GM18868 (cell line): ENCODE measurements around the gene NAXD.
"Not testable (repeated sequence)": the region's sequence is repeated elsewhere in the genome, so short reads cannot be mapped to it uniquely, and the experiment has no call there.

Experiments used
- ATAC-seq: cut with Tn5 transposase; IDR thresholded peaks from one replicate; pipeline ENCODE4 v1.9.1; 2021; ENCODE audit warnings: mild to moderate bottlenecking, moderate library complexity; ENCODE audit not compliant: unreplicated experiment

NAXD gene

DNA sequence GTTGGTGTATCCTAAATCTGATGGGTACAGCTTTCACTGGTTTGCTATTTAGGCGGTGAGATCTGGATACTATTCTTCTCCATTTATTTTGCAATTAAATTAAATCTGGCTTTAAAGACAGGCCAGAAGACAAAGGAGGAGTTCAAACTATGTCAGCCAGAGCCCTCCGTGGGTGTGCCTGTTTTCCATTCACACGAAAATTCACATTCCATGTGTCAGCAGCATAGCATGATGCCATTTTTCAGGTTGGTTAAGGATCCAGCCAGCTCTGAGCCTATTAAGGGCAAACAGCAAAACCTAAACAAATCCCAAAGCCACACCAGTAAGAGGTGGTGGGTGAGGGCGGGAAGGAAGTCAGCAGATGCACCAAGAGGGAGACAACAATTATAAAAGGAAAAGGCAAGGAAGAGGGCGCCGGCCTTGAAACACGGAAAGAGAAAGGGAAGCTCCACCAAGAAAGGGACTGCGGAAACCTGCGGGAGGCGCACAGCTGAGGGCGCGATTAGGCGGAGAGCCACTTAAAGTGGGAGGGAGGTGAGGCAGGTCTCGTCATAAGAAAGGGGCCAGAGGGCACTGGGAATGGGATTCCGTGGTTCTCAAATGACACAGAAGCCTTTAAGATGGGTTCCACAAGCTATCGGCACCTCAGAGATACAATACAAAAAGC, 47.6 kb downstream of the NAXD start:
- no peak for ATAC-seq

DNA sequence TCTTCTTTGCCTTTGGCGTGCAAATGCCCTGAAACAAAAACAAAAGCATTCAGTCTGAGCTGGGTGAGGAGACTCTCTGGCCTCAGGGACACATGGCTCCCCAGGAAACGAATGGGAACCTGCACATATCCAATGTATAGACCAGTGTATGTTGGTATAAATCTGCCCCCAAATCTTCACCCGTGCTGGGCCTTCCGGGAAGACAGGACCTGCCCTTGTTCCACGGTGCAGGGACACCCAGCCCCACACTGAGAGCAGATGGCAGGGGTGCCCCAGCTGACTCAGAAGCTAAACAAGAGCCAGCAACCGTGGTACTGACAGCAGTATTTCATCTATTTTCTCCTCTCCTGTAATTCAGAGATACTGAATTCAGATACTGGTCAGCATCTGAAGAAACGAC, 48.1 kb downstream of the NAXD start:
- ATAC-seq: no peak

DNA sequence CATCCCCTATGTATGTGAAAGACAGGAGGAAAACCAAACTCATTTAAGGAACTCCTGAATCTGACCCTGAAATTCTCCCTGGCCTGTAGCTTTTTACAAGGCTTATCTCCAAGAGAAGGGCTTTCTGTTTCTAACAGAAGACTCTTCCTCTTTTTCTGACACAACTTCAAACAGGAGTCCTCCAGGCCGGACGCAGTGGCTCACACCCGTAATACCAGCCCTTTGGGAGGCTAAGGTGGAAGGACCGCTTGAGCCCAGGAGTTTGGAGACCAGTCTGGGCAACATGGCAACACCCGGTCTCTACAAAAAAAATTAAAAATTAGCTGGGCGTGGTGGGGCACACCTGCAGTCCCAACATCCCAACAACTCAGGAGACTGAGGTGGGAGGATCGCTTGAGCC, 48.7 kb downstream of the NAXD start:
- ATAC-seq: no peak

- no peak for ATAC-seq
Observed at GRCh38 chr13:110664673-110665072, 49.3 kb downstream of the NAXD start.

- no peak for ATAC-seq
Observed at GRCh38 chr13:110665491-110666254, 50.3 kb downstream of the NAXD start.

GRCh38 chr13:110666255-110666533, 50.8 kb downstream of the NAXD start:
- ATAC-seq: no peak

- ATAC-seq: no peak
Observed at GRCh38 chr13:110669036-110669435, 53.7 kb downstream of the NAXD start.

GRCh38 chr13:110669814-110670213, 54.5 kb downstream of the NAXD start:
- ATAC-seq: not testable (repeated sequence)

GRCh38 chr13:110676595-110677587, 61.5 kb downstream of the NAXD start:
- peak; percentile 76 for ATAC-seq

- ATAC-seq: no peak
Observed at GRCh38 chr13:110677731-110678545, 62.6 kb downstream of the NAXD start.

DNA sequence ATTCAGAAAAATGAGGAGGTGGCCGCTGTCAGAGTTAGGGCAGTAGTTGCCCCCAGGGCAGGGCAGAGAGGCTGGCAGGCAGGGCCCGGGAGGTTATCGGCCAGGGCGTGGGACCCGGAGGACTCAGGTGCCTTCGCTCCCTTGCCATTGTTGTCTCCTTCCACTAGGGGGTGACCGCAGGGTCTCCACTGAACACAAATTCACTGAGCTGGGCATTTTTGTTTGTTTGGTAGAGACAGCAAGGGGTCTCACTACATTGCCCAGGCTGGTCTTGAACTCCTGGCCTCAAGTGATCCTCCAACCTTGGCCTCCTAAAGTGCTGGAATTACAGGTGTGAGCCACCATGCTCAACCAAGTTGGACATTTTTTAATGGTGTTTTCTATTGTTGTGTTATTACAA, 65.5 kb downstream of the NAXD start:
- ATAC-seq: no peak

DNA sequence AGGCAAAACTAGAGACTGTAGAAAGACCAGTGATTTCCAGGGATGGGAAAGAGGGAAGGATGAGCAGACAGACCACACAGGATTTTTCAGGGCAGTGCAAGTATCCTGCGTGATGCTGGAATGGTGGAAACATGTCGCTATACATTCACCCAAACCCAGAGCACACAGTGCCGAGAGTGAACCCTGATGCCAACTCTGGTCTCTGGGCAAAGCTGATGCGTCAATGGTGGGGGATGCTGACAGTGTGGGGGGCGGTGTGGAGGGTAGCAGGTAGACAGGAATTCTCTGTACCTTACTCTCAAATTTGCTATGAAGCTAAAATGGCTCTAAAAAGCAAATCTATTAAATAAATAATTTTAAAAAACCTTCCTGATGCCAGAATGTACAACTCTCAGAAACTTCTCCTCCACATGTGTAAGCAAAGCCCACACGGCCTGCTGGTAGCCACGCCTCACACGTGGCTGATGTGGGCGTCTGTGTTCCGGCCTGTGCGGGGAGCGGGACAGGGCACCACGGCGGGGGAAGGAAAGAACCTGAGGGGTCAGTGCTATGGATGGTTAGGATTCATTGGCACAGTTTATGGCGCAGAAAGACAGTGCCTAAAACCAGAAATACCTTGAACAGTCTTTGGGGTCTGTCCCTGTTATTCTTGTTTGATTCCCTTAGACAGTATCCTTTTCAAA, 66.7 kb downstream of the NAXD start:
- ATAC-seq: no peak

DNA sequence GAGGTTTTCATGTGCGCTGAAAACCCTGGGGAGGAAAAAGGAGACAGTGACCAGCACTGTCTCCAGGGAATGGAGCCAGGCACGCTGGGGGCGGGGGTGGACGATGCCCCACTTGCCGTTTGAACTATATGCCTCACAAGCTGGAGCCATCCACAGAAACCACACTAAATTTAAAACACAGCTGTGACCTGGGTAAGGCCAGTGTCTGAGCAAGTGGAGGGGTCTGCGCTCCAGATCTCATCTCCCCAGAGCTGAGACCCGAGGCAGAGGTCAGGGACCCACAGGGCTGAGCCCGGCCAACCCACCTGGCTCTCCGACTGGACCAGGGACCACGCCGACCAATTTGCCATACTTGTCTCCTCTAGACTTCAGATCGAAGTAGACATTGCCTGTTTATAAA, 67.4 kb downstream of the NAXD start:
- no peak for ATAC-seq

GRCh38 chr13:110683203-110683883, 68.0 kb downstream of the NAXD start:
- no peak for ATAC-seq

- no peak for ATAC-seq
Observed at GRCh38 chr13:110683921-110684320, 68.6 kb downstream of the NAXD start.

DNA sequence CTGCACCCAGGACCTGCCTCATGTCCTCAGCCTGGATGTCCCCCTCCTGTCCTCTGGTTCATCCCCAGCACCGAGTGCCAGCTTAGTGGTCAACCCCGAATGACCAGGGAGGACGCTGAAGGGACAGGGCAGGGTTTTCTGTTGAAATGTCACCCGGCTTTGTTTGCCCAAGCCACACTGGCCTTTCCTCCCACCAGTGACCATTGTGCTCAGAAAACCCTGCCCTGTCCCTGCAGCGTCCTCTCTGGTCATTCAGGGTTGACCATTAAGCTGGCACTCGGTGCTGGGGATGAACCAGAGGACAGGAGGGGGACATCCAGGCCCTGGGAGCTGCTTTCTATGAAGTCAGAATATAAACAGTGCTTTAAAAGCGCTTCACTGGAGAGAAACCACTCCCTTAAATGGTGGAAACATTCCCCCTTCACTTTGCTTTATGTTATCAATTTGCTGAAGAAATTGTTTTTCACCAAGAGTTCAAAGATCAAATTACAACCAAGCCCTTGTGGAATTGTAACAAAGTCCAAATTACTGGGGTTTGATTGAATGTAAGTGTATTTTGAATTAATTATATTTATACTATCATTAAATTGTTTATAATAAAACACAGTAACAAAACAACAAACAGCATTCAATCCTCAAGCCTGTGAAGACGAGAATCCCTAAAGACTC, 69.2 kb downstream of the NAXD start:
- no peak for ATAC-seq

DNA sequence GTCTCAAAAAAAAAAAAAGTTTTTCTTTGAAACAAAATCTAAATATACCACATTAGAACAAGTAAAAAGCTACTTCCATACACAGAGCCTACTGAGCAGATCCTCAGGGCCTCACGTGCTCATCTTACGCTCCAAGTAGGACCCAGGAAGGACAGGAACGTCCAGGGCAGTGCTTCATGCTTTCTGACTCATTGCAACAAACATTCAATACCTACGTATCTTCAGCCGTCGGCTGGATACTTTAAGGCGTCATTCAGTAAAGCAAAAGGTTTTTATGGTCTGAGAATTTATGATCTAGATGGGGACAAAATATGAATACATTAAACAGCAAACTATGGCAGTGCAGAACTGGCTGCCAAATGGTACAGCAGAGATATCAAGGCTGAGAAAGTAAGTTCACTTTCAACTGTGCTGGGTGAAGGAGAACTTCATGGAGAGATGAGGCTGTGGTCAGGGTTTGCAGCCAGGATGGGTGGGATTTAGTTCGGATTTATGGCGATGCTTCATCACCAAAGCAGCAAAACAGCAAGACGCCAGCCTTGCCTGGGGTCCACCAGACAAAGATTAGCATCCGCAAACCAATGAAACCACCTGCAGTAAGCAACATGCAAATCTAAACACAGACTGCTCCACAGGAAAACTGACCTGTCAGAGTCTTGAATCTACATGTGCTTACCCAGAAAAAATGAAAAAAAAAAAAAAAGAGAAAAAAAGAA, 70.1 kb downstream of the NAXD start:
- ATAC-seq: no peak

- no peak for ATAC-seq
Observed at GRCh38 chr13:110687736-110688135, 72.4 kb downstream of the NAXD start.
